ENCODE measurements around the gene CD2BP2. TPM values are rescaled to one million over a fixed set of nuclear protein-coding genes. Genes with fewer than 3 reads are reported as not detected.
A peak's percentile ranks its signal among the peaks of the same experiment; 100 is the strongest.
"Not testable (repeated sequence)": the region's sequence is repeated elsewhere in the genome, so short reads cannot be mapped to it uniquely, and the experiment has no call there.

The CD2BP2 gene
- total RNA-seq, 6 donors from 2014 or later = 24.2 to 63.7 (median 38.8) TPM

GRCh38 chr16:30397776-30398660 lies 42.9 kb upstream of the CD2BP2 start:
- H3K36me3 ChIP-seq = peaks cover 0 to 18% (median 10%) of the 10 kb centered on the region in 4 donors
- peak in 1 of 2 donors; percentile 73 for DNase-seq
- H3K27me3 ChIP-seq = no peaks in the 10 kb centered on the region
- H3K4me1 ChIP-seq = peaks cover 17 to 56% (median 22%) of the 10 kb centered on the region in 4 donors
- no peak overlapping the region for H3K27ac ChIP-seq
- no peak for TF ChIP-seq CTCF (IDR thresholded peaks at IDR 0.05)
- TF ChIP-seq POLR2AphosphoS5 (IDR thresholded peaks at IDR 0.05) = no peak
- no peak for TF ChIP-seq EP300 (IDR thresholded peaks at IDR 0.05)
- TF ChIP-seq POLR2A (IDR thresholded peaks at IDR 0.05) = no peak
- no peaks in the 10 kb centered on the region for H3K9me3 ChIP-seq
- ATAC-seq (ENCODE audit: low FRiP score in 2 of 2) = no peak
- 89 to 91% methylated on average over 9 to 33 of the region's 42 CpGs for WGBS, 2 donors
- no peak overlapping the region for H3K4me3 ChIP-seq

GRCh38 chr16:30397056-30397455 lies 41.9 kb upstream of the CD2BP2 start:
- H3K27ac ChIP-seq = no peak overlapping the region
- peaks cover 17 to 56% (median 22%) of the 10 kb centered on the region in 4 donors for H3K4me1 ChIP-seq
- TF ChIP-seq POLR2A (IDR thresholded peaks at IDR 0.05) (no peak), EP300 (IDR thresholded peaks at IDR 0.05) (no peak), POLR2AphosphoS5 (IDR thresholded peaks at IDR 0.05) (no peak), CTCF (IDR thresholded peaks at IDR 0.05) (no peak)
- ATAC-seq (ENCODE audit: low FRiP score in 2 of 2) = no peak
- WGBS, 2 donors = 56 to 75% methylated on average over 4 of the region's 4 CpGs
- H3K27me3 ChIP-seq = no peaks in the 10 kb centered on the region
- no peak overlapping the region for H3K4me3 ChIP-seq
- H3K9me3 ChIP-seq = no peaks in the 10 kb centered on the region
- H3K36me3 ChIP-seq = peaks cover 0 to 18% (median 10%) of the 10 kb centered on the region in 4 donors
- no peak for DNase-seq

GRCh38 chr16:30396627-30397026 lies 41.5 kb upstream of the CD2BP2 start:
- WGBS, 2 donors = 72 to 89% methylated on average over 4 of the region's 4 CpGs
- DNase-seq; H3K9me3 ChIP-seq; H3K27me3 ChIP-seq; H3K4me3 ChIP-seq; H3K27ac ChIP-seq; ATAC-seq (ENCODE audit: low FRiP score in 2 of 2): not testable (repeated sequence)
- Histone ChIP-seq H3K36me3 (peaks cover 0 to 18% (median 10%) of the 10 kb centered on the region in 4 donors), H3K4me1 (peaks cover 17 to 56% (median 22%) of the 10 kb centered on the region in 4 donors)

GRCh38 chr16:30395992-30396585 lies 41.0 kb upstream of the CD2BP2 start:
- Histone ChIP-seq H3K4me3 (peak overlapping the region; percentile 62 to 95 (median 89)), H3K27ac (peak overlapping the region; percentile 56 to 84 (median 72)), H3K4me1 (peaks cover 17 to 51% (median 22%) of the 10 kb centered on the region in 4 donors), H3K36me3 (peaks cover 0 to 18% (median 10%) of the 10 kb centered on the region in 4 donors), H3K9me3 (no peaks in the 10 kb centered on the region), H3K27me3 (no peaks in the 10 kb centered on the region)
- WGBS, 2 donors = 10 to 15% methylated on average over 13 of the region's 13 CpGs
- TF ChIP-seq EP300 (IDR thresholded peaks at IDR 0.05) (no peak), POLR2AphosphoS5 (IDR thresholded peaks at IDR 0.05) (no peak), POLR2A (IDR thresholded peaks at IDR 0.05) (no peak), CTCF (IDR thresholded peaks at IDR 0.05) (no peak)
- ATAC-seq (ENCODE audit: low FRiP score in 2 of 2) (no peak), DNase-seq (no peak)

All from upper lobe of left lung (tissue), 6 donors.